GM18870 (cell line): ENCODE data around the gene TSC1.
"Not testable (repeated sequence)": the region's sequence is repeated elsewhere in the genome, so short reads cannot be mapped to it uniquely, and the experiment has no call there.

Experiments
- ATAC-seq: cut with Tn5 transposase; IDR thresholded peaks from one replicate; pipeline ENCODE4 v1.9.1; 2021; ENCODE audit warnings: moderate library complexity; ENCODE audit not compliant: unreplicated experiment

The TSC1 gene

DNA sequence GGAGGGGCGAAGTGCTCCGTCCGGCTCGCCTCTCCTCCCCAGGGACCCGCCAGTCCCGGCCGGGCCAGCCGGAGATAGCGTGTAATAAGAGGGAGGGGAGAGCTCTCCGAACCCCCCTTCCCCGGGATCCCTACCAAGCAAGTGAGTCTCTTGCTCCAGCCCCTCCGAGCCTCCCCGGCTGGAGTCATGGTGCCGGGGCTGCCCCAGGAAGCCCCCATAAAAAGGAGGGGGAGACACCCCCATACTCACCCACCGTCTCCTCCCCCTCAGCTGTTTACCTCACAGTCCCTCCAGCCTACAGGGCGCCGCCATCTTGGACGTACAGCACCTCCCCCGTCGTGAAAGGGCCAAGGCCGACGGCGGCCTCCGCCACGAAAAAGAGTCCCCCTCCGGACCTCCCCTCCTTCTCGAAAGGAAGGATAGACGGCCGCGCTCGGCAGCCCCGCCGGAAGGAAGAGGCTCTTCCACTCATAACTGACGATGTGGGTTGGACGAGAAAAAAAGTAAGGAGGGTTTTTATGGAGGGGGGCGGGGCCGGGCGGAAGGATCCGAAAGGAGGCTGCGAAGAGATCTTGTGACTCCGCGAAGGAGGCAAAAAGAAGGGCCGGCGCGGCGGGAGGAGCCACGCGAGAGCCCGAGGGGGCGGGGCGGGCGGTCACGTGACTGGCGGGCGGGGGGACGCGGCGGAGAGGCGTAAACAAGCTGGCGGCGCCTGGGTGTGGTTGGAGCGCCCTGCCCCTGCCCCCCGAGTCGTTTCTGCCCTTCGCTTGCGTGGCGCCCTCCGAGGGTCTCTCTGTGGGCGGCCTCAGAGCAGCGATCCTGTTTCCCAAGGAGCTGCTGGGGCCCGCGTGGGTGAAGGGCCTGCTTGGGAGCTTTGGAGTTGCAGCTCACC, at the start of gene TSC1:
TSS of gene TSC1 (minus strand) at position 323 of the 892 bp plus-strand sequence. CDS start 15,744 bp downstream, outside the sequence.
- ATAC-seq = no peak

DNA sequence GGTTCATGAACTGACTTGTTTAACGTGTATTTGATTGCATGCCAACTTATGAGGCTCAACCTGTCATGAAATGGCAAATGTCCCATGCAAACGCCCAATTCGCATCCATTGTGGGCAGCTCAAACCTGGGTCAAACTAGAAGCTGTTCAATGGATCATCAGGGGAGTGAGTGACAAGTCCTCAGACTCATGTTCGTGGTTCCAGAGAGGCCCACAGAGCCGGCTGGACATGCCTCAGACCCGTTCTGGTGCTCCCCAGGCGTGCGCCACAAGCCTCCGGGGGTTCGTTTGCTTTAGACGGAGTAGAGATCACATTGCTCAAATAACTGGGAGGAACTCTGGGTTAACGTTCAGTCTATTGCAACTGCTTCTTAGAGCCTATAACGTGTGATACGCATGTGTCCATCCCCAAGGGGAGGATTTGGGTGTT, 49.1 kb upstream of the TSC1 start:
- ATAC-seq = no peak

DNA sequence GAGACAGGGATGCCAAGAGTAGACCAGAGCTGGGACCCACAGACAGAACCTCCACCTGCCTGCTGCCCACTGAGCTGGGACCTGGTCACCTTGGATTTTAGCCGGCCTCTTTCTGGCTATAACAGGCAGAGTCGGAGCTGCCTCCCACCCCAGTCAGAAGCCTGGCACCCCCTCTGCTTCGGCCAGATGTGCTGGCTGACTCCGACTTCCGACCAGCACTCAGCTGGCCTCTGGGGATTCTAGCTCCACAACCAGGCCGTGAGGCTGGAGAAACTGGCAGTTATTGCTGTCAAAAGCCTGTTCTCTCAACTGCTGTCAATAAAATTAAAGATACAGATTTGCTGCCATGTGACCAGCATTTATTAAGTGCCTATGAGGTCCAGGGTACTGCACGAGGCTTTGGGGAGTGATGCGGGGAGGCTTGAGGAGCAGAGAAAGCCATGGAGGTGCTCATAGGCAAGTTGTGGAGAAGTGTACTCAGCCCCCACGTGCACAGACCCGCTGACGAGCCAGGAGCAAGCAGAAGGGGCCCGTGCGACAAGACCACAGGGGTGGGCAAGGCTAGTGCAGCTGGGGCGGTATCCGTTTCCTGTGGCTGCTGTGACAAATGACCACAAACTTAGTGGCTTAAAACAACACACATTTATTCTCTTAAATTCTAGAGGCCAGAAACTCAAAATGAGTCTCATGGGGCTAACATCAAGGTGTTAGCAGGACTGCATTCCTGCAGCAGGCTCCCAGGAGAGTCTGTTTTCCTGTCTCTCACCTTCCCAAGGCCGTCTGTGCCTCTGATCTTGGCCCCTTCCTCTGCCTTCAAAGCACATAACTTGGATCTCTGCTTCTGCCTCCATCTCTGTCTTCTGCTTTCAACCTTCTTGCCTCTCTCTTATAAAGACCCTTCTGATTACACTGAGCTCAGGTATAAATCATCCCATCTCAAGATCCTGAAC, 47.2 kb upstream of the TSC1 start:
- no peak for ATAC-seq

DNA sequence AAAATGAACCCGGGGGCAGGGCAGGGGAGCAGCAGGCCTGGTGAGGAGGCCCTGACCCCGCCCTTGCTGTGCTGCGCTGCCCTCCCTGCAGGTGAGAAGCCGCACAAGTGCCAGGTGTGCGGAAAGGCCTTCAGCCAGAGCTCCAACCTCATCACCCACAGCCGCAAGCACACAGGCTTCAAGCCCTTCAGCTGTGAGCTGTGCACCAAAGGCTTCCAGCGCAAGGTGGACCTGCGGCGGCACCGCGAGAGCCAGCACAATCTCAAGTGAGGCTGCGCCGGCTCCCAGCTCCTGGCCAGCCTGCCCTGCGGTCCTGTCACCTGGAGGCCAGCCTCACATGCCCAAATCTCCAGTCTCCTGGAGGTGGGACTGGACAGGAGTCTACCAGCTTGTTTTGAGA, 46.4 kb upstream of the TSC1 start:
- ATAC-seq = no peak

DNA sequence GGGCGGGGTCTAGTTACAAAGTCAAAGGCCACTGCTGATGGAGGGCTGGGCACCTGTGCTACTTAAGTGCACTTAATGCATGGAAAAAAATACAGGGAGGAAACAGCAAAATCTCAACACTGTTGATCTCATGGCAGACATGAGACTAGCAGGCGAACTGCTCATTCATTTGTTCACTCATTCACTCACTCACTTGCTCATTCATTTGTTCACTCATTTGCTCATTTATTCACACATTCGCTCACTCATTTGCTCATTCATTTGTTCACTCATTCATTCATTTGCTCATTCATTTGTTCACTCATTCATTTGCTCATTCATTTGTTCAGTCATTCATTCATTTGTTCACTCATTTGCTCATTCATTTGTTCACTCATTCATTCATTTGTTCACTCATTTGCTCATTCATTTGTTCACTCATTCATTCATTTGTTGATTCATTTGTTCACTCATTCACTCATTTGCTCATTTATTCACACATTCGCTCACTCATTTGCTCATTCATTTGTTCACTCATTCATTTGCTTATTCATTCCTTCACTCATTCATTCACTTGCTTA, 45.7 kb upstream of the TSC1 start:
- ATAC-seq = not testable (repeated sequence)

DNA sequence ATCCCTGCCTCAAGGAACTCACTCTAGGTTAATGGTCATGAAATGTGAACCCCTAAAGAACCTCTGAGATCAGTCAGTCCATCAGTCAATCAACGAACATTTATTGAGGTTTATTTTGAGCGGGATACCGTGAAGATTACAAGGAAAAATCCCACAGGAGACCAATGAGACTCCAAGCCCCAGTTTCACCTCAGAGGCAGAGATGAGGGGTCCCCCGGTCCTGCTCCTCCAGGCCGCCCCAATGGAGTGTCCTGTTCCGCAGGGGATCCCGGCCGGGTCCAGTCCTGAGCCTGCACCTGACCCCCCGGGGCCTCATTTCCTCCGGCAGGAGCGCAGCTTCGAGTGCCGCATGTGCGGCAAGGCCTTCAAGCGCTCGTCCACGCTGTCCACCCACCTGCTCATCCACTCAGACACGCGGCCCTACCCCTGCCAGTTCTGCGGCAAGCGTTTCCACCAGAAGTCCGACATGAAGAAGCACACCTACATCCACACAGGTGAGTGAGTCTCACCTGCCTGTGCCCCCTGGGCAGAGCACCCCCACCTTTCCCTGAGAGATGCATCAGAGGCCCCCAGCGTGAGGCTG, 45.1 kb upstream of the TSC1 start:
- ATAC-seq = no peak

DNA sequence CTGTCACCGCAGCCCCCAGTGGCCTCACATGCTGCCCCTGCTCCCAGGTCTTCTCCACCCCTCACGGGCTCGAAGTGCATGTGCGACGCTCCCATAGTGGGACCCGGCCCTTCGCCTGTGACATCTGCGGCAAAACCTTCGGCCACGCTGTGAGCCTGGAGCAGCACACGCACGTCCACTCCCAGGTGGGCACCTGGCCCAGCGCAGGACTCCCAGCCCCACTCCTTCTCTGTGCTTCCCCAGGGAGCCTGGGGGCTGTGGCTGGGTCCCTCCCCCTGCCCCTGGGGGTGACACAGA, 44.5 kb upstream of the TSC1 start:
- ATAC-seq = no peak

DNA sequence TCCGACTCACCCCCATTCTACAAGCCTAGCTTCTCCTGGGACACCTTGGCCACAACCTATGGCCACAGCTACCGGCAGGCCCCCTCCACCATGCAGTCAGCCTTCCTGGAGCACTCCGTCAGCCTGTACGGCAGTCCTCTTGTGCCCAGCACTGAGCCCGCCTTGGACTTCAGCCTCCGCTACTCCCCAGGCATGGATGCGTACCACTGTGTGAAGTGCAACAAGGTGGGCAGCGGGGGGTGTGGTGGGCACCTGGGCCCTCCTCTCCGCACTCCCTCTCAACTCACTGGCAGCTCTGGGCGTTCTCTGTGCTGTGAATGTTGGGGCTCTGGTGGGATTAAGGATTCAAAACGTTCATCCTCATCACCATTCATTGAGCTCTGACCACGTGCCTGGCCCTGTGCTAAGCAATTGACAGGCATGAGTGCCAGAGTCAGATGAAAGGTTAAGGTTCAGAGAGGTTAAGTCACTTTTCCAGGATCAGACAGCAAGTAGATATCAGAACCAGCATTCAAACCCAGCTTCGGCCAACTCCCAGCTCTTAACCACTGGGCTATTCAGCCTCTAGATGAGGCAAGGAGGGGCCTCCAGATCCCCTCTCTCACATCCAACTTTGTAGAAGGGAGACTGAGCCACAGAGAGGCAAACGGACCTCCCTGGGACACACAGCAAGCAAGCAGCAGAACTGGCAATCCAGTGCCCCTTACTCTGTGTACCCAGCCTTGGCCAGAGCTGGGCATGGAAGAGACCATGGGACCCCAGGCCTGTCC, 44.0 kb upstream of the TSC1 start:
- ATAC-seq = no peak

DNA sequence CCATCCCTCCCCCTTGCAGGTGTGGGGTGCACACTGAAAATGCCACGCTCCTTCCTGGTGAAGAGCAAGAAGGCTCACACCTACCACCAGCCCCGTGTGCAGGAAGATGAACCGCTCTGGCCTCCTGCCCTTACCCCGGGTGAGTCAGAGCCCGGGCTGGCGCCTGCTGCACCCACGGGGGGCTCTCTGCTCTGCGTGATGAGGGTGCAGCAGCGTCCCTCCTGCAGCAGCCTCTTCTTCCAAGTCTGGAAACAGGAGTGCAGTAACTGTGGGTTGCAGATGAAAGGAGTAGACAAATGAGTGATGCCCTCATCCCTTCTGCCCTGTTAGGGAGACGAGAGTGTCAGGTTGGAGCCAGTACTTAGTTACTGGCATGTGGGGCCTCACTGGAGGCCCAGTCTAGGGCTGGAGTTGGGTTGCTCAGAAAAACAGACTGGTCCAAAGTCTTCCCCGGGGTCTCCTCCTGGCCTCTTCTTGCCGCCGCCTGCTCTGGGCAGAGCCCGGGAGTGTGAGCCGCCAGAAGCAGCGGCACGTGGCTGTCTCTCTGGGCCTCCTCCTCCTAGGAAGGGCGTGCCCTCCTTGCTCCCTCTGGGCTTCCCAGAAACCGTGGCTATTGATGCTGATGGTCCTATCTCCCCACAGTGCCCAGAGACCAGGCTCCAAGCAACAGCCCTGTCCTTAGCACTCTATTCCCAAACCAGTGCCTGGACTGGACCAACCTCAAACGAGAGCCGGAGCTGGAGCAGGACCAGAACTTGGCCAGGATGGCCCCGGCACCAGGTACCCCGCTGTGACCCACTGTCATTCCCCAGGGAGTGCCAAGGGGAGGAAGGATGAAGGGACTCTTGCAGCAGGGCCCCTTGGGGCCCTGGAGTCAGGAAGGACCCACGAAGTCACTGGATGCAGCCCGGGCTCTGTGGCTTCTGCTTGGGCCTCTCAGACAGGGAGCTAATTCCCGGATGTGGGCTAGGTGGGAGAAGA, 42.5 kb upstream of the TSC1 start:
- ATAC-seq = no peak

DNA sequence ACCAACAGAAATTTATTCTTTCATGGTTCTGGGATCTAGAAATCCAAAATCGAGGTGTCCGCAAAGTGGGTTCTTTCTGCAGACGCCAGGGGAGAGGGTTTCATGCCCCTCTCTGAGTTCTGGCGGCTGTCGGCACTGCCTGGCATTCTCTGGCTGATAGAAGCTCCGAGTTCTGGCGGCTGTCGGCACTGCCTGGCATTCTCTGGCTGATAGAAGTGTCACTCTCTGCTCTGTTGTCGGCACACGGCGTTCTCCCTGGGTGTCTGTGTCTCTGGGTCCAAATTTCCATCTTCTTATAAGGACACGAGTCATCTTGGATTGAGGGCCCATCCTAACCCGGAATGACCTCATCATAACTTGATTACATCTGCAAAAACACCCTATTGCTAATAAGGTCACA, 41.7 kb upstream of the TSC1 start:
- ATAC-seq = no peak

DNA sequence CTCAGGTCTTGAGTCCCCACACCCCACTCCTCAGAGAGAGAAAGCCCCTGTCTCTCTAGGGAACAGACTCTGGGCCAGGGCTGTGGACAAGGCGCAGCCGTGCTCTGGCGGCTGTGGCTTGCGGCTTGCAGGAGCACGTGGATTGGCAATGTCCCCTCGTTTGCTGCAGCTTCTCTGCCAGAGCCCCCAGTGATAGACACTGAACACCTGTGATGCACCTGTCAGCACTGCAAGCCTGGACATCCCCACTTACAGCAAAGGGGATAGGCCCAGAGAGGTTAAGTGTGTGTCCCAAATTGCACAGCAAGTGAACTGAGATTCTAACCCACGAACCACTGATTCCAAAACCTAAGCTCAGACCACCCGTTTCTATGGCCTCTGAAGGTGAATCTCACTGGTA, 41.1 kb upstream of the TSC1 start:
- ATAC-seq = no peak

DNA sequence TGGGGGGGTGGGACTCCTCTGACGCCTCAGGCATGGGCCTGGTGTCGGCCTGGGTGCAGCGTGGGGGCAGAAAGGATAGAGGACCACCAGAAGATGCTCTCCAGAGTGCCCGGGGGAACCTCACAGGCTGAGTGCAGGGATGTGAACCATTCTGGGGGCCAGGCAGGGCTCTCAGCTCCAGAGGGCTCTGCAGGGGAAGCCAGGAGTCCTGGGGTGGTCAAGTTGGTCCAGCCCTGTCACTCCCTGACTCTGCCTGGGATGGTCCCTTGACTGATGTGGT, 40.6 kb upstream of the TSC1 start:
- ATAC-seq = no peak

DNA sequence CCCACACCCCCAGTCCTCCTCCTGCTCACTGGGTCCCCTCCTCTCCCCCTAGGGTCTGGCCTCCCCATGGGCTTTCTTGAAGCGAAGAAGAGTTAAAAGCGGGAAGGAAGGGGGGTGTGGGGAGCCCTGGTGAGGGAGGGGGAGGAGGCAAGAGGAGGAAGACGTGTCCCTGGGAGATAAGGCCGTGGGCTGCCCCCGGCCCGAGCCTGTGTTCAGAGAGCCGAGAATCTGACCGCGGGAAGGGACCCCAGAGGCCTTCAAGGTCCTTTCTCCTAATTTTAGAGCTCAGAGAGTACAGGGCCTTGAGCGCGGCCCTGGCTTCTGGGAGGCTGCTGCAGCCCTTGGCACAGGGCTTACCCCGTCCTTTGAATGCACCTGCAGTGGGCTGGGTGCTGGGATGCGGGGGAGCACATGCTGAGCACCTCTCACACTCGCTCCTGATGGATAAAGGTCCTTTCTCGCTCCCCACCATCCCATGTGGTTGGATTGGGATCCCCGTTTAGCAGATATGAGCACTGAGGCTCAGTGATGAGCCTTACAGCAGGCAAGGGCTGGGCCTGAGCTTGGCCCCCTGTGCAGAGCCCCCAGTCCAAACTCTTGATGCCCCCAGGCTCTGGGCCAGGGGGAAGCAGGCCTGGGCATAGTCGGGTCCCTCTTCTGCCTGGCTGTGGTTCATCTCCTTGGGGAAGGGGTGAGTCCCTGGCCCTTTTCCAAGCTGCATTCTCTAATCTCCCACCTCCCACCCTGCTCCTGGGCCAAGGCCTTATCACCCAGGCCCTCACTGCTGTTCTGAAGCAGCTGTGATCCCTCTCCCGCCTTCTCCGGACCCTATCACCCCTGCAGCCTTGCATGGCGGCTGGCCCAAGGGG, 40.0 kb upstream of the TSC1 start:
- no peak for ATAC-seq

DNA sequence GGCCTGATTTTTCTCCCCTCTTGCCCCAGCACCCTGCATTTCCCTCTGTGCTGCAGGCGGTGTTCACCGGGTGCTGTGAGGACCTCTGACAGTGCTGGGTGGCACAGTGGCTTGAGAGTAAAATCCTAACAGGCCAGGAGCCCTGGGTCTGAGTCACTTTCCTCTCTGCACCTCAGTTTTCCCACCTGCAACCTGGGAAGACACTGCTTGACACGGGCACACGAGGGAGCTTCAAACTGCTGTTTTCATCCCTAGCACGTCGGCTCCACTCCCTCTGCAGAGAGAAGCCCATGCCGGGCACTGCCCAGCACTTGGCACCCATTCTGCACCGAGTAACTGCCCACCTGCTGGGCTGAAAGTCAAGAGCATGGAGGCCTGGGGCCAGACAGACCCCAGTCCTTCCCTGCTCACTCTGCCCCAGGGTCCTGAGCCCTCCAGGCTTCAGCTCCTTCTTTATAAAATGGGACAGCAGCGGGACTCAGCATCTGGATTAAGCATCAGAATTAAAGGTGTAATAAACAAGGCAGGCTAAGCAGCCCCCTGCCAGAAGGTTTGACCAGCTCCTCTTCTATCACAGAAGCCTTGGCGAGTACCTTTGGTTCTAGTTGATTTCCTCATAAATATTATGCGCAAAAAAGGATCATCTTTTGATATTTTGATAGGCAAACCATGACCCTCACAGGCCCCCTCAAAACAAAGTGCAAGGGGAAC, 39.2 kb upstream of the TSC1 start:
- no peak for ATAC-seq

DNA sequence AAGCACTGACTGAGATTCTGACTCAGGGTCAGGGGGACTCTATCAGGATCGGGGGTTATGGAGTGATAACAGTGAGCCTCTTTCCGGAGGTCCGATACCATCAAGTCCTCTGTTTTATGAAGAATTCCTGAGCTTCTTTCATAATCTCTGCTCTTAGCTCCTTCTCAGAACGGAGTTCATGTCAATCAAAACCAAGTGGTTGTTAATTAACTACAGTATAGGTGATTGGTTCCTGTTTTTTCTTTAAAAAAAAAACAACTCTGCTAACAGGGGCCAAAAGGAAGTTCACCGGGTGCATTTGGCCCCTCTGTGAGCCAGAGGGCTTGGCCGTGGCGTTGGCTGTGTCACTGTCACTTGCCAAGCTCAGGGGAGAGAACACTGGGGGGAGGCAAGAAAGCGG, 38.0 kb upstream of the TSC1 start:
- ATAC-seq = no peak

DNA sequence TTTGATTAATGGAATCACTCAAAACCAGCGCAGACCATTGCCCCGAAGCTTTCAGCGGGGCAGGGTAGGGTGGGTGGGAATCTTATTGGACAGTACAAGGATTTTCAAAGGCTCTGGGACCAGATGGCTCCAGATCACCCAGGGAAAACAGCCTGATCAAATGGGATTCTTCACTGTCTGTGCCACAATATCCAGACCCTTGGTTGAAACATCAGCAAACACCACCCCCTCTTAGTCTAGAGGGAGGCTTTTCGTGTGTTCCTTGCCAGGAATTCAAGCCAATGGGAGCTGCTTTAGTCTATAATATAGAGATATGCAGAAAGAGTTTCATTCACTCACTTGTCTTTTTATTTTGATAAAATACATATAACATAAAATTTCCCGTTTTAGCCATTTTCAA, 35.7 kb upstream of the TSC1 start:
- ATAC-seq = no peak

DNA sequence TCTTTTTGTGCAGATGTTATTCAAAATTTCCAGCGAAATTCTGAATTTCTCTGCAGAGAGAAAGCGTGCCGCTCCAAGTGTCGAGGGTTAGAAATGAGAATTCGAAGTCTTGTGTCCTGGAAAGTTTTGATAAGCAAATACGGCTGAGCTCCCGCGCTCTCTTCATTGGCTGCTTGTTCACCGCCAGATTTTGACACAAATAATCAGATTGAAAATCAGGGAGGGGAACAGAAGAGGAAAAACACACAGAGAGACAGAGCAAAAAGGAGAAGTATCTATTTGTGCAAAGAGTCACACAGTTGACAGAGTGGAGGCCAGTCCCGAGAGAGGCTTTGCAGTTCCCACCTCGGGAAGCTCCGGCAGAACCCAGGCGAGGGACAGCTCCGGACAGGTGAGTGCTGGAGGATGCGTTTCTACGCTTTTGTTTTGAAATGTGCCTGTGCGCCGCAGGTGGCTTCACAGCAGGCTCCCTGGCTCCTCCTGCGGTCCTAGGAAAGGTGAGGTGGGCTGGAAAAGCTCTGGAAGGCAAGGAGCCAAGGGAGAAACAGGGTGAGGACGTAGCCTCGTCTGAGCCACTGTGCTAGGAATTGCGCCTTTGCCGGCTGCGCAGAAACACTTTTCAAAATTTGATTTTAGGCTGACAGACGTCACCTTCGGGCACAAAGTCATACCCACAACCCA, 34.2 kb upstream of the TSC1 start, which contains the start of gene GFI1B:
TSS of gene GFI1B (plus strand) at position 244 of the 681 bp plus-strand sequence. CDS start 7,985 bp downstream, outside the sequence.
- ATAC-seq = no peak
